ENCODE results near the gene CDX1.

The CDX1 gene

GRCh38 chr5:150146862-150147601, 19.5 kb upstream of the CDX1 start:
- no peak for DNase-seq

GRCh38 chr5:150147670-150148069, 18.9 kb upstream of the CDX1 start:
- DNase-seq = no peak

GRCh38 chr5:150148117-150148927, 18.3 kb upstream of the CDX1 start:
- no peak for DNase-seq

DNA sequence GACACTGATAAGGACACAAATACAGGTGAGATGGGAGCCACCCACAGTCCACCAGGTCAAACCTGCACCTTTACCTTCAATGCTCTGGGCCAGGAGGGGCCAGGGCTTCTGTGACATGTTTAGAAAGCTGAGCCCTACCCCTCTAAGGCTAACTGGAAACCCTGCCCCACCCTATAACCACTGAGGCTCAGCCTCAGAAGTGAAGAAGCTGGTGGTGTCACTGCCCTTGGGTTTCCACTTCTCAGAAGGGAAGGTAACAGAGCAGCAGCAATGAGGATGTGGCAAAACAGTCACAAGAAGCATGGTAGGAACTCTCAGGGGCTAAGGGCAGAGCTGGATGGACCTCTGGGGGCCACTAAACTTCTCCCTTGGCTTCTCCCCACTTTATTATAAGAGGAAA, 17.0 kb upstream of the CDX1 start:
- DNase-seq = no peak

- DNase-seq = no peak
Measured at GRCh38 chr5:150152636-150153462, 13.7 kb upstream of the CDX1 start.

DNA sequence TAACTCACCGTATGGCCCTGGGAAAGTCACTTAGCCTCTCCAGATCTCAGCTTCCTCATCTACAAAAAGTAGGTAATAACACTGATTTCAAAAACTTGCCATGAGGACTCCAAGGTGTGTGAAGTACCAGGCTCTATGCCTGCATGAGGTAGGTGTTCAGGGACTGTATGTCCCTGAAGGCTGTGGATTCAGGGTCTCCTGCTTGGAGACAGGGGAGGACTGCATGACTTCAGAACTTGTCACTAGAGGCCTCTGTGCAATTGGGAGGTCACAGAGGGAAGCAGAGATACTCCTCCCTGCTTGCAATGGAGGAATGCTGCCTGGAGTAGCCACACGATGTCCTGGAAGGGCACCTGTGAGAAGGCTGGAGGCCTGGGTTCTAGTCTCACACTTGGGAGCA, 13.1 kb upstream of the CDX1 start:
- DNase-seq = no peak

- no peak for DNase-seq
Measured at GRCh38 chr5:150153957-150154617, 12.5 kb upstream of the CDX1 start.

DNA sequence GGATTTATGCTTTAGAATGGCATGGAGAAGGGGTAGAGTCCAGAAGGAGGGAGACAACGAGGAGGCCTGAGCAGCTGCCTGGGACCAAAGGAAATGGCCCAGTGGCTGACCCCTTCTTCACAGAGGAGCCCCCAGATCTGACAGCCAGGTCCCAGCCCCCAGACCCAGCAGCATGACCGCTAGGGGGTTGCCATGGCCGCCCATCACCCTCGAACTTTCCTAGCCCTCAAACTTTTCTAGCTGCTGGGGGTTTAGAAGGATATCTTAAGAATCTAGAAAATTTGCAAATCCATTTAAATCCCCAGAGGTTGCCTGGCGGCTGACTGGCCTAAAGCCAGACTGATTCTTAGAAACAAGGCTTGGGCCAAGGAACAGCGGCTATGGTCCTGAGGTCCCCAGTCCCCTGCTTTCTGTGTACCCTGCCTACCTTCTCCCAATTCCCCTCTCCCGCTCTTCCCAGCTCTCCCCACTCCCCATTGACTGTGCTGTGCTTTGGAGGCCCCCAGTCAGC, 11.9 kb upstream of the CDX1 start:
- DNase-seq = no peak

DNA sequence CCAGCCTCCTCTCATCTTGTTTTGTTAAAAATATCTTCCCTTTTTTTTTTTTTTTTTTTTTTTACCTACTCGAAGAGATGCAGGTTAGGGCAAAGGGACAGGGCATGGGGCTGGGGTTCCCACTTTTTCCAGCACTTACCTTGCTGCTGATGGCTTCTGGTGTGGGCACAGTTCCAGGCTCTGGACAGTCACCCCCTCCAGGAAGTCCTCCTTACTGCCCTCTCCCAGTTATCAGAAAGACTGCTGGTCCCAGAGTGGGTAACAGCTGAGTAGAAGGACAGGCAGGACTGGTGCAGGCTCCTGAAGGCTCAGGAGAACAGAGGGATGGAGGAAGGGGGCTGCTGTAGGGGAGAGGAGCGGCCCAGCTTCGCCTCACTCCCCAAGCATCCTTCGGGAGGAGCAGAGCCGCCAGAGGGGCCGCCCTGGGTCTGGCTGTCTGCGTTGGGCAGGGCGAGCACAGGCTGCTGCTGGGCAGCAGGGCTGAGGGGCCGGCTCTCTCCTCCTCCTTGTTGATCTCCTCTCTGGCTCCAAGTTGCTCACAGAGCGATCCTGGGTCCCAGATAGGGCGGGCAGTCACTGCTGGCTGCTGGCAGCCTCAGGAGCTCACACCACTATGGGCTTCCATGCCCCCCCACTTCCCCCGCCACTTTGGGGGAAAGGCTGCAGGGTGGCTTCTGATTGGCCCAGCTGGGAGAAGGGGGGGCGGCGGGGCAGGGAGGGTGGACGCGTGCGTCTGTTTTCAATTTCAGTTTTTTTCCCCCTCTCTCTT, 11.1 kb upstream of the CDX1 start, which contains the start of gene PDGFRB:
PDGFRB (minus strand) TSS at position 588 of the 769 bp plus-strand sequence. CDS start 18,798 bp downstream, outside the sequence.
- no peak for DNase-seq

DNA sequence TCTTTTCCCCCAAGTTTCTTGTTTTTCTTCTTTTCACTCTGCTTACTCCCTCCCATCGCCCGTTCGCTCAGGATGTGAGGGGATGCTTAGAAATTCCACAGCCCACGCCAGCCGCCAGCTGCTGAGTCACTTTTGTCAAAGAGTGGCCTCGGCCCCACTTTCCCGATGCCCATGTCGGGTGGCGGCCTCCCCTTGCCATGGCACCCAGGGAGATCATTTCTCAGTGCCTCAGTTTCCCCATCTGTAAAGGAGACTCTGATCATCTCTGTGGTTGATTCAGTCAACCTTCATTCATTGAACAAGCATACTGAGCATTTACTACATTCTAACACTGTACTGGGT, 10.6 kb upstream of the CDX1 start:
- no peak for DNase-seq

GRCh38 chr5:150156540-150156939, 10.0 kb upstream of the CDX1 start:
- no peak for DNase-seq

DNA sequence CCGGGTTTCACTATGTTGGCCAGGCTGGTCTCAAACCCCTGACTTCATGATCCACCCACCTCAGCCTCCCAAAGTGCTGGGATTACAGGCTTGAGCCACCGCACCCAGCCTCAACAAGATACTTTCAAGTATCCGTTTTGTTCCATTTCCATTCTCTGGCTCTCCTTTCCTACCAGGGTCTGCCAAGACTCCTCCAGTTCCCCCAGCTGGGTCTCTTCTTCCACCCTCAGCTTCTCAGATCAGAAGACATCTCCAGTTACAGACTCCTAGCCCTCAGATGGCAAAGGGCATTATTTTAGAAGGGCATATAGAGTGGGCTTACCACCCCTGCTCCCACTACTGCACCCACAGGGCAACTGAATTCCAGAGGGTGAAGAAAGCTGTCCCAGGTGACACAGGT, 9.4 kb upstream of the CDX1 start:
- DNase-seq = no peak

DNA sequence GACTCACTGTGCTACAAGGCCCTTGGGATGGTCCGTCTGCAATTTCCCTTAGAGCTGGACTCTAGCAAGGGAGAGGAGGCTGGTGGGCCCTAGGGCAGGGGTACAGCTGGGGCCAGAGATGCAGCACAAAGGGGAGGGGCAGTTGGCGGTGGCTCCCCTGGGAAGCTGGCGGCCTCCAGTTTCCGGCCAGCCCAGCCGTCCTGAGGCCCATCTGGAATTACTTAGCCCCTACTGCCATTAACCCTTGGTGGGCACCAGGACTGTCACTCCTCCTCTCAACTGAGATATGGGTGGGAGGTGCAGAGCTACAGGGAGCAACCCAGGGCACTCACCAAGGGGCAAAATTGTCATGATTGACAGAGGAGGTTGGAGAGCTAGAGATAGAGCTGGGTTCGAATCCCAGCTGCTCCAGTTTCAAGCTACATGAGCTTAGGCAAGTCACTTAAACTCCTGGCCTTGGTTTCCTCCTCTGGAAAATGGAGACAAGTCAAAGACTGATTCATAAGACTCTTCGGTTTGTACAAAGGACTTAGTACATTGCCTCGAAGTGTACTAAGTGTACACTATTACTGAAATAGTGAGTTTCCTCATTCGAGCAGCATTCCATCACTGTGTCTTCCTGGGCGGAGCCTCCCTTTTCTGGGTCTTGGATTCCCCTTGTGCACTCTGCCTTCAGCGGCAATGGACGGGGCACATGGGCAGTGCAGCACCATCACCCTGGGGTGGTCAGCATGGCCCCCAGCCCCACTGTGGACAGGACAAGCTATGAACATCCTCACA, 8.2 kb upstream of the CDX1 start:
- DNase-seq = no peak

GRCh38 chr5:150159031-150159430, 7.5 kb upstream of the CDX1 start:
- no peak for DNase-seq

DNA sequence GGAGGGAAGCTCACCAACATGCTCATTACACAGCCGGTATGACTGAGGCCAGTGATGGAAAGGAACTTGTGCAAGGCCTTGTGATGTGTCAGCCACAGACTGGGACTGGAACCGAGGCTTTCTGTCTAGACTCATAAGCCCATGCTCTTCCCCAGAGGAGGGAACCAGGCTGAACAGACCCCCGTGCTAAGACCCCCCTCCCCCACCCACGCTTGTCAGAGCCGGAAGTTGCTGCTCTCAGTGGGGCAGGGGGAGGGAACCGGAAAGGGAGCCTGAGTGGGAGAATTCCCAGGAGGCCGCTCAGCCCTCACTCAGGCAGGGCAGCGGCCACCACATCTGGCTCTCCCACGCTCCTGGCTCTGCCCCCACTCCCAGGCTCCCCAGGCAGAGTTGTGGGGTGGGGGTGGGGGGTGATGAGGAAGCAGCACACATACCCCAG, 6.8 kb upstream of the CDX1 start:
- DNase-seq = no peak

- DNase-seq = no peak
Measured at GRCh38 chr5:150160448-150161081, 6.0 kb upstream of the CDX1 start.

- peak; percentile 30 for DNase-seq
Measured at GRCh38 chr5:150161242-150162141, 5.1 kb upstream of the CDX1 start.

GRCh38 chr5:150162142-150162513, 4.5 kb upstream of the CDX1 start:
- no peak for DNase-seq

DNA sequence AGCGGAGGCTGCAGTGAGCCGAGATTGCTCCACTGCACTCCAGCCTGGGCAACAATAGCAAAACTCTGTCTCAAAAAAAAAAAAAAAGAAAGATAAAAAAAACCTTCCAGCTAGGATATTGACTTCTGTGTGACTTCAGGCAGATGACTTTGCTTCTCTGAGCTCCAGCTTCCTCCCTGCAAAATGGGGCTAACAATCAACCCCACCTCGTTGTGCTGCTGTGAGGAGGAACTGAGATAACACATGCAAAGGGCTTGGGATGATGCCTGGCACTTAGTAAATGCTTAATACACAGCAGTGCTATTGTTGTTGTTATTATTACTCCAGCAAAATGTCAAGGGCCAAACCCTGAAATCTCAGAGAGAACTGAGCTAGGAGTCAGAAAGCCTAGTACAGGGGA, 3.5 kb upstream of the CDX1 start:
- DNase-seq = no peak
